HG02763 (cell line): Measurements from ENCODE around the gene GGA2.
"Not testable (repeated sequence)": the region's sequence is repeated elsewhere in the genome, so short reads cannot be mapped to it uniquely, and the experiment has no call there.

Source experiments
- ATAC-seq: cut with Tn5 transposase; IDR thresholded peaks from one replicate; pipeline ENCODE4 v1.9.1; 2021; ENCODE audit warnings: mild to moderate bottlenecking, moderate library complexity; ENCODE audit not compliant: unreplicated experiment

The GGA2 gene

DNA sequence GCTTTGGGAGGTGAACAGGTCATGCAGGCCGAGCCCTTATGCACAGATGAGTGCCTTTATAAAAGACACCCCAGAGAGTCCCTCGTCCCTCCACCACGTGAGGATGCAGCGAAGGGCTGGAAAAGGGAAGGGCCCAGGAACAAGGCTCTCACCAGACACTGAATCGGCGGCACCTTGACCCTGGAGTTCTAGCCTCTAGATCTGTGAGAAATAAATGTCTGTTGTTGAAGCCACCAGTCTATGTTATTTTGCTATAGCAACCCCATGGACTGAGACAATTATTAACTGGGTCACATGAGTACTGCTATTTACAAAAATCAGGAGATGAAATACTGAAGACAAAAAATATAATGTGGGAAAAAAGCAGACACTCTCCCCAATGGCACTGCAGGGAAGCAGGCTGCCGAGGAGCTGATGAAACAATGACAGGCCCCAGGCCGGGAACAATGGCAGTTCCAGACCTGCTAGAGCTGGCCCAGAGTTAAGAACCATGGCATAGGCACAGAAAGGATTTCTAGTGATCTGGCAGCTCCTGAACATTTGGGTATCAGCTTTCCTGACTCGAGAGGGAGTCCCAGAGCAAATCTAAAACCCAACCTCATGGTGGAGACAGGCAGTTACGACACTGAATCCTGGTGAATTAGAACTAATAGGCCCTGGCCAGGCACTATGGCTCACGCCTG lies 17.8 kb upstream of the GGA2 start:
- no peak for ATAC-seq

GRCh38 chr16:23524886-23525285 lies 14.6 kb upstream of the GGA2 start:
- ATAC-seq = no peak

- no peak for ATAC-seq
Measured at GRCh38 chr16:23523876-23524385, 13.6 kb upstream of the GGA2 start.

DNA sequence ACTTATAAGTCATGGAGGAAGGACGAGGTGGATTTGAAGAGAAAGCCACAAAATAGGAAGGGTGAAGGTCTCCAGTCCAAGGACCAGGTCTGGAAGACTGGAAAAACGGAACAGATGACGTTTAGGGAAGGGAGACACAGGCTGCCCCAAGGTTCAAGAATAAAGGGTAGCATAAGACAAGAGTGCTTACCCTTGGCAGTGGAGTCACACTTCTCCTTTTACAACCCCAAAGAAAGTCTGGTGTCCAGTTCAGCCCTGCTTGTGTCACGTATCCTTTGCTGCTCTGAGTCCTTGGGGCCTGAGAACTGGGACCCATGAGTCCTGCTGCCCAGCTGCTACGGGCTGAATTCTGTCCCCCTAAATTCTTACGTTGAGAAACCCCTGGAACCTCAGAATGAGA lies 13.0 kb upstream of the GGA2 start:
- no peak for ATAC-seq

- ATAC-seq = no peak
Measured at GRCh38 chr16:23521965-23522364, 11.7 kb upstream of the GGA2 start.

GRCh38 chr16:23521037-23521743 lies 10.9 kb upstream of the GGA2 start:
- ATAC-seq = no peak

DNA sequence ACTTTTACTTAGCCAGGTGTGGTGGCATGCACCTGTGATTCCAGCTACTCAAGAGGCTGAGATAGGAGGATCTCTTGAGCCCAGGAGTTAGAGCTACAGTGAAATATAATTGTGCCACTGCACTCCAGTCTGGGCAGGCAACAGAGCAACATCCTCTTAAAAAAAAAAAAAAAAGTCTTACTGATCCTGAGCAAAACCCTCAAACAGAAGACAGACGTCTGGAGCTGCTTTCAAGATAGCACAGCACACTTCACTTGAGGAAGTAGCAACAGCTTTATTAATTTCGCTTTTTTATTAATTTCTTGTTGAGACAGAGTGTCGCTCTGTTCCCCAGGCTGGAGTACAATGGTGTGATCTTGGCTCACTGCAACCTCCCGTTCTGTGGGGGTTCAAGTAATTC lies 10.2 kb upstream of the GGA2 start:
- no peak for ATAC-seq

DNA sequence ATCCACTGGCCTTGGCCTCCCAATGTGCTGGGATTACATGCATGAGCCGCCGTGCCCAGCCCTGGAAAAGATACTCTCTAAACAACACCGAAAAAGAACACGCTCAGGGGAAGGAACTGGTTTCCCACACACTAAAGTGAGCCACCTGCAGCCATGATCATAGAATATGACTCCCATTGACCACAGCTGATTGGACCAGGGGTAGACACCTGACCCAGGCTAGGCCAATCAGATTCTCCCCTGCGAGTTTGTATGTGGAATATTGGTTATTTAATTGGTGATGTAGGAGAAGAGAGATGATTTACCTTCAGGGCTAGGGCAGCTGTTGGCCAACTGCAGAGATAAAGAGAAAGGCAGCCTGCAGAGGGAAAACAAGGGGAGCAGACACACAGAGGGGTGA lies 9.0 kb upstream of the GGA2 start:
- ATAC-seq = no peak

DNA sequence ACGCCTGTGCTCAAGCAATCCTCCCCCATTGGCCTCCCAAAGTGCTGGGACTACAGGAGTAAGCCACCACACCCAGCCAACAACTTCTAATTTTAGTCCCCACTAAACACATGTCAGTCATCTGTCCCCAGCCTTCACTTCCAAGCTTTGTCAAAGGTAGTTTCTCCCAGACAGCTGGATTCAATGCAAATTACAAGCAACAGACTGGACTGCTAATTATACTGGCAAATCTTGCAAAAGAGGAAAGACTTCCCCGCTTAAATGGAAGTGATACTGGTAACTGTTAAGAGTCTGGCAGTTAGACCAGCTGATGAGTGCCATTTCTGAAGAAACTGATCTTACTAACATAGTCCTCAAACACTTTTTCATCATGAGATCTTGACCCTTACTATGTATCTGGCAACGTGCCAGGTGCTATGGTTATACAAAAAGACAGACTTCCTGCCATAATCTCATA lies 8.2 kb upstream of the GGA2 start:
- peak; percentile 69 for ATAC-seq

- no peak for ATAC-seq
Measured at GRCh38 chr16:23516366-23517137, 6.3 kb upstream of the GGA2 start.

- no peak for ATAC-seq
Measured at GRCh38 chr16:23515881-23516280, 5.6 kb upstream of the GGA2 start.

DNA sequence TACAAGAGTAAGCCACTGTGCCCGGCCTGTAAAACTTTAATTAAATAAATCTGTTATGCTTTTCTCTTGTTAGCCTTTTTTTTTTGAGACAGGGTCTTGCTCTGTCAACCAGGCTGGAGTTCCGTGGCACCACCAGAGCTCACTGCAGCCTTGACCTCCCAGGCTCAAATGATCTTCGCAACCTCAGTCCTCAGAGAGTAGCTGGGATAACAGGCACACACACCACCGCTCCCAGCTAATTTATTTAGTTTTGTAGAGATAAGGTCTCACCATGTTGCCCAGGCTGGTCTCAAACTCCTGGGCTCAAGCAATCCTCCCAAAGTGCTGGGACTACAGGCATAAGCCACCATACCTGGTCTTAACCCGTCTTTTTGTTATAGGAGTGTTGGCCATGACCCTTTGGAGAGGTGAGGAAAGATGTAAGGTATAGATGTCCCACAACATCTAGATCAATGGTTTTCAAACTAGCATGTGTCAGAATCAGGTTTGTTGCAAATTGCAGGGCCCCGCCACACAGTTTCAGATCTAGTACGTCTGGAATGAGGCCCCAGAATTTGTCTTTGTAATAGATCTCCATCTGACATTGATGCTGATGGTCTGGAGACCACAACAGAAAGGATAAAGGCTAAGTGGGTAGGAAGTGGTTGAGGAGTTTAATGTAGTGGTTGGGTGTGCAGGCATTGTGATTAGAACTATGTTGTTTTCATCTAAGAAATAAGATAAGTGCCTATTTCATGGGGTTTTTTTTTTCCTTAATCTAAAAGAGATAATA lies 4.3 kb upstream of the GGA2 start:
- no peak for ATAC-seq

DNA sequence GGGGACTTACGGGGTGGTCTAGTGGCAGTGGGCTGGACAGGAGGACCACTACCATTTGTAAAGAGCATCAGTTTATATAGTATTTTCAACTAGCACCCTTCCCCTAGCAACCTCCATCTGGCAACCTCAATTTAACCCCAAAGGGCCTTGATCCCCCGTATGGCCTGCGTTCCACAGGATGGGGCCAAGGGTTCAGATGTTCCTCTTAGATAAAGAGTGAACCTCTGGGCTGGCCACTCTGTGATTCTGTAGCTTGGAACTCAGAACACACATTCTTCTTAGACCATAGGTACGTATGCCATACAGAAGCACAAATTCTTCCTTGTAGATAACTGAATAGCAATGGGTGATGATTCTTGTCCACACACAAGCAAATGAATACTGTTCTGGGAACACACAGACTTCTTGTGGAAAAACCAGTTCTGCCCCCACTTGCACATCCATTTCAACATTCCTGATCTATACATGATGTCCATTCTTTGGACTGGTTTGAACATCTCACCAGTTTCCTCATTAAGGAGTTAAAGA lies 1.9 kb upstream of the GGA2 start:
- no peak for ATAC-seq

- ATAC-seq = no peak
Measured at GRCh38 chr16:23511731-23512130, 1.4 kb upstream of the GGA2 start.

- ATAC-seq = not testable (repeated sequence)
Measured at GRCh38 chr16:23510915-23511270, 599 bp upstream of the GGA2 start.

GRCh38 chr16:23509782-23510163 lies 521 bp downstream of the GGA2 start:
- ATAC-seq = peak; percentile 12

- ATAC-seq = no peak
Measured at GRCh38 chr16:23509441-23509754, 896 bp downstream of the GGA2 start.

GRCh38 chr16:23508589-23509440 lies 1.5 kb downstream of the GGA2 start:
- ATAC-seq = no peak

GRCh38 chr16:23506606-23506994 lies 3.7 kb downstream of the GGA2 start:
- no peak for ATAC-seq
